Stimulated activated CD4-positive, alpha-beta T cell treated with anti-CD3 and anti-CD28 coated beads, Interleukin-4, amount 100 ng/mL, for 24 hours (primary cell): Measurements from ENCODE around the gene KRTAP12-2.
"Not testable (repeated sequence)": the region's sequence is repeated elsewhere in the genome, so short reads cannot be mapped to it uniquely, and the experiment has no call there.

Source experiments
- DNase-seq: peaks from one replicate; pipeline ENCODE4 v3.0.0-alpha.2; 2020

KRTAP12-2 gene

GRCh38 chr21:44649521-44650100, 17.1 kb downstream of the KRTAP12-2 start:
- DNase-seq = no peak

- no peak for DNase-seq
These were observed 18.0 kb downstream of the KRTAP12-2 start for GRCh38 chr21:44648557-44649311.

GRCh38 chr21:44647222-44647552, 19.5 kb downstream of the KRTAP12-2 start:
- no peak for DNase-seq

- DNase-seq = not testable (repeated sequence)
These were observed 20.1 kb downstream of the KRTAP12-2 start, which contains the start of gene KRTAP10-11 for GRCh38 chr21:44646366-44647221. TSS of gene KRTAP10-11 (plus strand) at chr21:44646414. CDS start at chr21:44646459, 45 bp downstream.

- no peak for DNase-seq
These were observed 21.8 kb downstream of the KRTAP12-2 start for GRCh38 chr21:44644878-44645277.

GRCh38 chr21:44643741-44644310, 22.9 kb downstream of the KRTAP12-2 start:
- DNase-seq = no peak

GRCh38 chr21:44640761-44641160, 26.0 kb downstream of the KRTAP12-2 start:
- no peak for DNase-seq

- DNase-seq = no peak
These were observed 27.4 kb downstream of the KRTAP12-2 start for GRCh38 chr21:44639331-44639655.

- DNase-seq = not testable (repeated sequence)
These were observed 28.0 kb downstream of the KRTAP12-2 start for GRCh38 chr21:44638506-44639330.

GRCh38 chr21:44637851-44638348, 28.8 kb downstream of the KRTAP12-2 start:
- DNase-seq = not testable (repeated sequence)

- DNase-seq = no peak
These were observed 29.5 kb downstream of the KRTAP12-2 start, which contains the start of gene KRTAP10-10 for GRCh38 chr21:44637018-44637850. TSS of gene KRTAP10-10 (plus strand) at chr21:44637356. CDS start at chr21:44637418, 62 bp downstream.

- no peak for DNase-seq
These were observed 30.3 kb downstream of the KRTAP12-2 start for GRCh38 chr21:44636209-44637017.

GRCh38 chr21:44632067-44632466, 34.7 kb downstream of the KRTAP12-2 start:
- DNase-seq = no peak

GRCh38 chr21:44630440-44630839, 36.3 kb downstream of the KRTAP12-2 start:
- DNase-seq = no peak

GRCh38 chr21:44628707-44629391, 37.9 kb downstream of the KRTAP12-2 start:
- DNase-seq = no peak

GRCh38 chr21:44627831-44628233, 38.9 kb downstream of the KRTAP12-2 start:
- DNase-seq = not testable (repeated sequence)

- not testable (repeated sequence) for DNase-seq
These were observed 39.4 kb downstream of the KRTAP12-2 start for GRCh38 chr21:44627181-44627822.

- no peak for DNase-seq
These were observed 40.0 kb downstream of the KRTAP12-2 start, which contains the start of gene KRTAP10-9 for GRCh38 chr21:44626673-44627143. TSS of gene KRTAP10-9 (plus strand) at chr21:44627093. CDS start at chr21:44627172, 79 bp downstream.

- no peak for DNase-seq
These were observed 40.5 kb downstream of the KRTAP12-2 start for GRCh38 chr21:44626262-44626661.
